GM12873 (cell line): Measurements from ENCODE around the gene BBS1.
A peak's percentile ranks its signal among the peaks of the same experiment; 100 is the strongest.

ENCODE experiments used
- CTCF ChIP-seq: IDR thresholded peaks from 2 replicates; pipeline ENCODE4 v1.5.1; 2012; ENCODE audit warnings: low read depth, mild to moderate bottlenecking, moderate library complexity, low read length, control low read depth; ENCODE audit not compliant: insufficient read depth; ENCODE audit errors: missing control alignments

BBS1 gene

GRCh38 chr11:66467034-66467659 is 43.3 kb upstream of the BBS1 start:
- peak; percentile 40 for TF ChIP-seq CTCF

GRCh38 chr11:66467756-66468155 is 42.7 kb upstream of the BBS1 start:
- TF ChIP-seq CTCF: no peak

GRCh38 chr11:66468691-66469090 is 41.7 kb upstream of the BBS1 start:
- TF ChIP-seq CTCF: no peak

GRCh38 chr11:66469441-66469840 is 41.0 kb upstream of the BBS1 start:
- TF ChIP-seq CTCF: no peak

- no peak for TF ChIP-seq CTCF
Measured at GRCh38 chr11:66470015-66470414, 40.4 kb upstream of the BBS1 start.

GRCh38 chr11:66471142-66471541 is 39.3 kb upstream of the BBS1 start:
- TF ChIP-seq CTCF: no peak

- TF ChIP-seq CTCF: no peak
Measured at GRCh38 chr11:66472054-66472453, 38.4 kb upstream of the BBS1 start.

- no peak for TF ChIP-seq CTCF
Measured at GRCh38 chr11:66473167-66473566, 37.3 kb upstream of the BBS1 start.
